ENCODE measurements around the gene SLC51B. TPM values are rescaled to one million over a fixed set of nuclear protein-coding genes. Genes with fewer than 3 reads are reported as not detected.
A peak's percentile ranks its signal among the peaks of the same experiment; 100 is the strongest.
"Not testable (repeated sequence)": the region's sequence is repeated elsewhere in the genome, so short reads cannot be mapped to it uniquely, and the experiment has no call there.

The SLC51B gene
- total RNA-seq (not detected), polyA plus RNA-seq (not detected), total RNA-seq (0 reads per million in 6 experiments)

DNA sequence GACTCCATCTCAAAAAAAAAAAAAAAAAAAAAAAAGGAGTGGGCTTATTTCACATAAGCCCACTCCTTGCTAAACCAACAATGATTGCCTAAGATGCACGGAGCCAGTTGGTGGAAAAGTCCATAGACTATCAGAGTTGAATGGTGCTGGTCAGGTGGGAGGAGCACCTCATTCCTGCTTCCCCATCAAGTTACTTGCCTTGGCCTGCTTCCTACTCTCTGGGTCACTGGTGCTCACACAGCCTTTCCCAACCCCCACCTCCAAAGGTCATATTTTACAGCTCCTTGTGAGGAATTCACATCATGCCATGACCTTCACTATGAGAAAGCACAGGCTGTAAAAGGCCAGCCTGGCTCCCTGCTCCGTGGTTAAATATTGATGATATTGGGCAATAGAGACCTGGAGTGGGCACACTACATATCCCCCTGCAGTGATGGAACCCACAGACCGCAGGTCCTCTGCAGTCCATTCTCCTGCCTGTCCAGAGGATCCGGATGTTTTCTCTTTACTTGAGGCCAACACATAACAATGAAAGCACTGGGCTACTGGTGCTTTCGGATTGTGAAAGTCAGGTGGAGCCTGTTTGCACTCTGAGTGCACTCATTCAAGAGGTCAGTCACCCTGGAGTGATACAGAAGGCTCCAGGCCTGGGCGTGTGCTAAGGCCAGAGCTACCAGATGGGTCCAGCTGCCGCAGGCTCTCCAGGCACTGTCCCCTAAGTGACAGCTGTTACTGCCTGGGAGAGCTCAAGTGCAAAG is at the start of gene SLC51B:
Gene SLC51B (plus strand): TSS at position 664 of the 758 bp plus-strand sequence. CDS start 4,618 bp downstream, outside the sequence.
- DNase-seq (no peak), ATAC-seq (no peak)
- POLR2A ChIA-PET, result interaction anchor here (0.6 kb wide), 1 partner anchor 1524 kb away, joined by 3 read pairs; no protein-coding TSS in a partner anchor
- no peak within 1 kb of the TSS for H3K27ac Mint-ChIP-seq
- H3K27me3 Mint-ChIP-seq, result peaks cover 0 to 8% (median 5%) of the 10 kb centered on the region in 5 donors
- H3K4me3 Mint-ChIP-seq, result no peak within 1 kb of the TSS
- H3K9me3 Mint-ChIP-seq, result no peaks in the 10 kb centered on the region
- peaks cover 6 to 10% (median 8%) of the 10 kb centered on the region in 4 donors for H3K4me1 Mint-ChIP-seq
- no peaks in the 10 kb centered on the region for H3K36me3 Mint-ChIP-seq

DNA sequence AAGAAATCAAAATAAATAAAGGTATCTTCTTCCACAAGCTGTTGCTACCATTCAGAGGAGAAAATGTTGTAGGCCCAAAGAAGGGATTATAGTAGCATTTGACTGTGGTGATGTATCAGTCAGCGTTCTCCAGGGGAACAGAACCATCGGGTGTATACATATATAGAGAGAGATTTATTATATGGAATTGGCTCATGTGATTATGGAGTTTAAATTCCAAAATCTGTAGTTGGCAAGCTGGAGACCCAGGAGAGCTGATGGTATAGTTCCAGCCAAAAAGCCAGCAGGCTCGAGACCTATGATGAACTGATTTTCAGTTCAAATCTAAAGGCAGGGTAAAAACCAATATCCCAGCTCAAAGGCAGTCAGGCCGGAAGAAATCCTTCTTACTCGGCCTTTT is 48.1 kb upstream of the SLC51B start:
- DNase-seq, result no peak
- POLR2A ChIA-PET, result interaction anchor here (0.6 kb wide), 1 partner anchor 451 kb away, joined by 4 read pairs; no protein-coding TSS in a partner anchor
- ATAC-seq, result no peak
- no peaks in the 10 kb centered on the region for H3K27me3 Mint-ChIP-seq
- peaks cover 0 to 5% (median 0%) of the 10 kb centered on the region in 3 donors for H3K36me3 Mint-ChIP-seq
- peaks cover 0 to 2% (median 0%) of the 10 kb centered on the region in 4 donors for H3K4me1 Mint-ChIP-seq
- no peak overlapping the region for H3K4me3 Mint-ChIP-seq
- no peak overlapping the region for H3K27ac Mint-ChIP-seq
- no peaks in the 10 kb centered on the region for H3K9me3 Mint-ChIP-seq

DNA sequence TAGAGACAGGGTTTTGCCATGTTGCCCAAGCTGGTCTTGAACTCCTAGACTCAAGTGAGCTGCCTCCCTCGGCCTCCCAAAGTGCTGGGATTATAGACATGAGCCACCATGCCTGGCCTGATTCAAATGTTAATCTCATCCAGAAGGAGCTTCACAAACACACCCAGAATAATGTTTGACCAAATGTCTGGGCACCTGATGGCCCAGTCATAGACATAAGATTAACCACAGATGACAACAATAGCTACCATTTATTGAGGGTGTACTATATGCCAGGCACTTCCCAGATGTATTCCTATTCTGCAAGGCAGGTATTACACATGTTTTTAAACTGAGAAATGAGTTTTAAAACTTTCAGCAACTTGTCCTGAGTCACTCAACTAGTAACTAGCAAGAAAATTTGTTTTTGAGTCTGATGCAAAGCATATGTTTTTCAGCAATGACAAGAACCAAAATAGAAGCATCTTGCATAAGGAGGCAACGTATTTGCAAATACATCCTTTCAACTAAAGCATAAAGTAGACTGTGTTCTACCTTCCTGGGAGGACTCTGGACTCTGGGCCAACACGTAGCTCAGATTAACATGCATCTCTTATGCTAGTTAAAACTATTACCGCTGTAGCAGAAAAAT is 47.3 kb upstream of the SLC51B start:
- Mint-ChIP-seq H3K9me3 (no peaks in the 10 kb centered on the region), H3K4me1 (peaks cover 0 to 2% (median 0%) of the 10 kb centered on the region in 4 donors), H3K4me3 (no peak overlapping the region), H3K27me3 (no peaks in the 10 kb centered on the region), H3K36me3 (peaks cover 0 to 11% (median 1%) of the 10 kb centered on the region in 3 donors), H3K27ac (no peak overlapping the region)
- DNase-seq (no peak), ATAC-seq (no peak)
- POLR2A ChIA-PET, result interaction anchor here (0.6 kb wide), 1 partner anchor 450 kb away, joined by 4 read pairs; no protein-coding TSS in a partner anchor

DNA sequence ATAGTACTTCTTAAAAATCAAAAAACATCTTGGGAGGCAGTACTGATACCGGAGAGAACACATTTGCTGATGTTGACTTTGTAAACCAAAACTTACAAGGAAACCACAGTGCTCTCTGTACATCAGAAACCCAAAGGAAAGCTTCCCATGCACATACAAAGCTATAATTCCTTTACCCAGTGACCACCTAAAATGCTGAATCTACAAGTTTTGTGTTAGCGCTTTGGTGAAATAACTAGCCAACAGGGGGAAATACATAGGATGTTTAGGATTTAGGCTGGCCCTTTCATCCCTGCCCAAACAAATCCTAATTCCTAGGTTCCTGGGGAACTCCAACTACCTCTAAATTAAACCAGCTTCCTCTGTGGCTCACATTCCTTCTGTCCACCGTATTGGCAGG is 40.2 kb upstream of the SLC51B start:
- Mint-ChIP-seq H3K4me1 (peaks cover 0 to 6% (median 2%) of the 10 kb centered on the region in 4 donors), H3K27me3 (no peaks in the 10 kb centered on the region)
- POLR2A ChIA-PET, result interaction anchor here (0.6 kb wide), 2 partner anchors 42 to 609 kb away, joined by 4 to 5 read pairs; no protein-coding TSS in a partner anchor

DNA sequence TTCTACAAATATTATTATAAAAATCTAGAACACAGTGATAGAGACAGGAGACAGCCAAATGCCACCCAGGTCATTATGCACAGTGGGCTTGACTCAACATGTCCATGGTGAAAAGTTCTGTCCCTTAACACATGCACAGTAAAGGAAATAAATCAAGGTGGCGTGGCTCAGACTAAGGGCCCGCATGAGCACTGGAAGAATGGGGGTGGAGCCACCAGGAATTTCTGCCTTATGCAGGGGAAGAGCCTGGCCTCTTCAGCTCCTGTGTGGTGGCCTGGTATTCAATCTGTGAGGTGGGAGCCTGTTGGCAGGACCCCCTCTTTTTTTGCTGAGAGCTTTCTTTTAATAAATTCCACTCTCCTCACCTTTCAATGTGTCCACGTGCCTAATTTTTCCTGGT is 38.3 kb upstream of the SLC51B start:
- Mint-ChIP-seq H3K27ac (no peak overlapping the region), H3K4me3 (no peak overlapping the region), H3K4me1 (peaks cover 0 to 6% (median 2%) of the 10 kb centered on the region in 4 donors), H3K27me3 (no peaks in the 10 kb centered on the region), H3K9me3 (no peaks in the 10 kb centered on the region), H3K36me3 (peaks cover 0 to 57% (median 14%) of the 10 kb centered on the region in 3 donors)
- no peak for ATAC-seq
- POLR2A ChIA-PET, result interaction anchor here (0.7 kb wide), 1 partner anchor 65 kb away, joined by 4 read pairs; no protein-coding TSS in a partner anchor
- DNase-seq, result no peak

More for the DNA sequence above, 40.2 kb upstream of the SLC51B start:
- Mint-ChIP-seq H3K27ac (peak overlapping the region in 1 of 10 donors; percentile 21), H3K36me3 (peaks cover 0 to 53% (median 8%) of the 10 kb centered on the region in 3 donors), H3K9me3 (no peaks in the 10 kb centered on the region), H3K4me3 (no peak overlapping the region)
- no peak for ATAC-seq
- no peak for DNase-seq

DNA sequence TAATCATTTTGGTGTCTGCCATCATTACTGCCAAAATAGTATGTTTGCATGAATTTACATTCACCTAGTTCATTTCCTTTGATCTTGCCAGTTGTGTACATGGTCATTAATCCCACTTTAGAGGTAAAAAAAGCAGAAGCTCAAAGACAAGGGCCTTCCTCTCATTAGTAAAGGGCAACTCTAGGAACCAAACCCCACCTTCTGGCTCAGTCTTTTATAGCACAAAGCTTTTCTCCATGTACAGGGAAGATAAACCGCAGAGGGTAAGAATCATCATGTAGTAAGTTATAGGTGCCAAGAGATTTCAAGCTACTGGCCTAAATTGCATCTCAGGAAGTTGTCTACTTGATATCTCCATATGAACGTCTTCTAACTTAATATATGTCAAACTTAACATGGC is 36.2 kb upstream of the SLC51B start:
- ATAC-seq, result no peak
- DNase-seq, result no peak
- no peak overlapping the region for H3K4me3 Mint-ChIP-seq
- H3K4me1 Mint-ChIP-seq, result peaks cover 0 to 6% (median 2%) of the 10 kb centered on the region in 4 donors
- H3K27ac Mint-ChIP-seq, result peak overlapping the region in 5 of 10 donors; percentile 4 to 78 (median 14)
- POLR2A ChIA-PET, result no interaction called here
- H3K9me3 Mint-ChIP-seq, result peaks cover 0 to 13% (median 4%) of the 10 kb centered on the region in 9 donors
- peaks cover 9 to 60% (median 26%) of the 10 kb centered on the region in 3 donors for H3K36me3 Mint-ChIP-seq
- H3K27me3 Mint-ChIP-seq, result no peaks in the 10 kb centered on the region

DNA sequence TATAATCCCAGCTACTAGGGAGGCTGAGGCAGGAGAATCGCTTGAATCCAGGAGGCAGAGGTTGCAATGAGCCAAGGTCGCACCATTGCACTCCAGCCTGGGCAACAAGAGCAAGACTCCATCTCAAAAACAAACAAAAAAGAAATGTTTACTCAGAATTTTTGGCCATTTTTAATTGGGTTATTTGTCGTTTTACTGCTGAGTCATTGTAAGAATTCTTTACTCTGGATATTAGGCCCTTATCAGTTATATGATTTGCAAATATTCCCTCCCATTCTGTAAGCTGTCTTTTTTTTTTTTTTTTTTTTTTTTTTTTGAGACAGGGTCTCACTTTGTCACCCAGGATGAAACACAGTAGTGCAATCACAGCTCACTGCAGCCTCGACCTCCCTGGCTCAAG is 34.0 kb upstream of the SLC51B start:
- Mint-ChIP-seq H3K36me3 (peaks cover 9 to 59% (median 40%) of the 10 kb centered on the region in 3 donors), H3K9me3 (peaks cover 0 to 13% (median 4%) of the 10 kb centered on the region in 9 donors)
- H3K27ac Mint-ChIP-seq, result not testable (repeated sequence)

DNA sequence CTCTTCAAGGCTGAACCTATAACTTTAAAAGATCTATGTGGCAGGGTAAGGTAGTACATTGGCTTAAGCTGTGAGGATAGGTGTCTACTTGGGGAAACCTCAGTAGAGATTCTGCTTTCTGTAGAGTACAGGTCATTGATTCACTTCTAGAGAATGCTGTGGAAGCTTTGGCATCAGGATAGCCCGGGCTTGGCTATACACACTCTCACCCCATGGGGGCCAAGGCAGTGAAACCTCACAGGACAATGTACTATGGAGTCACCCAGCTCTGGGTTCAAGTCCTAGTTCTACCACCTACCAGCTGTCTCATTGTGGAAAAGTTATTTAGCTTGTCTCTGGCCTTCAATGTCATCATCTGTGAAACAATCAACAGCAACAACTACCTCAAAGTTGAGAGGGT is 24.8 kb upstream of the SLC51B start:
- H3K4me1 Mint-ChIP-seq, result peaks cover 0 to 6% (median 4%) of the 10 kb centered on the region in 4 donors
- no peak for DNase-seq
- no peaks in the 10 kb centered on the region for H3K27me3 Mint-ChIP-seq
- H3K4me3 Mint-ChIP-seq, result no peak overlapping the region
- POLR2A ChIA-PET, result no interaction called here
- H3K36me3 Mint-ChIP-seq, result peaks cover 10 to 82% (median 44%) of the 10 kb centered on the region in 3 donors
- no peaks in the 10 kb centered on the region for H3K9me3 Mint-ChIP-seq
- ATAC-seq, result no peak
- no peak overlapping the region for H3K27ac Mint-ChIP-seq

More for the DNA sequence above, 34.0 kb upstream of the SLC51B start:
- not testable (repeated sequence) for DNase-seq, H3K27me3 Mint-ChIP-seq, H3K4me1 Mint-ChIP-seq, H3K4me3 Mint-ChIP-seq, ATAC-seq
- POLR2A ChIA-PET, result interaction anchor here (0.6 to 0.9 kb wide), 2 partner anchors 20 to 57 kb away, joined by 5 to 6 read pairs; no protein-coding TSS in a partner anchor

GRCh38 chr15:65021488-65021887 is 23.7 kb upstream of the SLC51B start:
- no peaks in the 10 kb centered on the region for H3K27me3 Mint-ChIP-seq
- ATAC-seq (no peak), DNase-seq (no peak)
- no peaks in the 10 kb centered on the region for H3K9me3 Mint-ChIP-seq
- no peak overlapping the region for H3K27ac Mint-ChIP-seq
- peaks cover 10 to 84% (median 42%) of the 10 kb centered on the region in 3 donors for H3K36me3 Mint-ChIP-seq
- H3K4me3 Mint-ChIP-seq, result no peak overlapping the region
- POLR2A ChIA-PET, result no interaction called here
- H3K4me1 Mint-ChIP-seq, result peaks cover 2 to 10% (median 6%) of the 10 kb centered on the region in 4 donors

DNA sequence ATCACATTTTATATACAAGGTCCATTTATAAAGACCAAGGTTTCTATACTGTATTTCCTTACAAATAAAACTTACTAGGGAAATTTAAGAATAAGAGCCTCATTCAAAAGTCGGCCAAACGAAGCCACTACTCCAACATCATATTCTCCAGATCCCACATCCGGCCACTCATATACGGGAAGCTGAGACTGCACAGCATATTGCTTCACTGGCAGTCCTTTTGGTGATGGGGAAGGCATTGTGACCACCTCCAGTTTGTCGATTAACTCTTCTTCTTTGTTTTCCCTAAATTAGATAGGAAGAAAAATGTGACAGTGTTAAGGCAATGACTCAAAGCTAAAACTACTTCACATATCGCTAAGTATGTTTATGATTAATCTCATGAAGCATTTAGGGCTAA is 18.4 kb upstream of the SLC51B start:
- Mint-ChIP-seq H3K27ac (peak overlapping the region in 3 of 10 donors; percentile 5 to 53 (median 31)), H3K36me3 (peaks cover 6 to 40% (median 17%) of the 10 kb centered on the region in 3 donors), H3K4me3 (peak overlapping the region in 2 of 10 donors; percentile 3 to 38), H3K27me3 (peaks cover 0 to 2% (median 0%) of the 10 kb centered on the region in 5 donors), H3K9me3 (no peaks in the 10 kb centered on the region), H3K4me1 (peaks cover 12 to 26% (median 22%) of the 10 kb centered on the region in 4 donors)
- no peak for ATAC-seq
- DNase-seq, result no peak
- POLR2A ChIA-PET, result no interaction called here

GRCh38 chr15:65027593-65027992 is 17.6 kb upstream of the SLC51B start:
- Mint-ChIP-seq H3K27ac (peak overlapping the region in 4 of 10 donors; percentile 7 to 84 (median 42)), H3K27me3 (peaks cover 0 to 4% (median 2%) of the 10 kb centered on the region in 5 donors), H3K4me1 (peaks cover 12 to 26% (median 22%) of the 10 kb centered on the region in 4 donors), H3K4me3 (peak overlapping the region; percentile 84 to 99 (median 93)), H3K36me3 (peaks cover 6 to 34% (median 17%) of the 10 kb centered on the region in 3 donors), H3K9me3 (no peaks in the 10 kb centered on the region)
- POLR2A ChIA-PET, result no interaction called here
- DNase-seq, result no peak
- ATAC-seq, result no peak

DNA sequence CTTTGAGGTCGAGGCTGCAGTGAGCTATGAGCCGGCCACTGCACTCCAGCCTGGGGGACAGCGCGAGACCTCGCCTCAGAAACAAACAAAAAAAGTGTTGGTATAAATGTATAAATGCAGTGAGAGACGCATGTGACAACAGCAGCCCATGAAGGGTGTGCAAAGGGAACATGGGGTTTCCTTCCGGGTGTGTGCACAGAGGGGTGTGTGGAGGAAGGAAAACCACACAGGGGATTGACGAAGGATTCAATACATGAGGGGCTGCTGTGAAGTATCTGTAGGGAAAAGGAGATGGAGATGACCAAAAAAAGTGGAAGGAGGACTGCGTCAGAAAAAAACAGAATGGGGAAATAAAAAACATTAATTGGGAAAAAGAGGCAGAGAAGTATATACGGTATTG is 16.8 kb upstream of the SLC51B start:
- peak overlapping the region; percentile 58 to 88 (median 81) for H3K27ac Mint-ChIP-seq
- peaks cover 0 to 4% (median 2%) of the 10 kb centered on the region in 5 donors for H3K27me3 Mint-ChIP-seq
- H3K36me3 Mint-ChIP-seq, result peaks cover 6 to 29% (median 16%) of the 10 kb centered on the region in 3 donors
- POLR2A ChIA-PET, result interaction anchor here (0.6 to 1.4 kb wide), 2 partner anchors 10 to 1321 kb away, joined by 3 to 5 read pairs; no protein-coding TSS in a partner anchor
- peak in 3 of 10 donors; percentile 9 to 24 (median 15) for DNase-seq
- peak overlapping the region; percentile 84 to 99 (median 93) for H3K4me3 Mint-ChIP-seq
- ATAC-seq, result no peak
- peaks cover 12 to 30% (median 26%) of the 10 kb centered on the region in 4 donors for H3K4me1 Mint-ChIP-seq
- no peaks in the 10 kb centered on the region for H3K9me3 Mint-ChIP-seq

Data from naive thymus-derived CD8-positive, alpha-beta T cell (primary cell).